Measurements from ENCODE around the gene KIF13A. TPM values are rescaled to one million over a fixed set of nuclear protein-coding genes. Genes with fewer than 3 reads are reported as not detected.

Gene KIF13A
- total and polyA plus RNA-seq, 2 experiments from 2014 or later: 8.4 to 28.2 TPM

DNA sequence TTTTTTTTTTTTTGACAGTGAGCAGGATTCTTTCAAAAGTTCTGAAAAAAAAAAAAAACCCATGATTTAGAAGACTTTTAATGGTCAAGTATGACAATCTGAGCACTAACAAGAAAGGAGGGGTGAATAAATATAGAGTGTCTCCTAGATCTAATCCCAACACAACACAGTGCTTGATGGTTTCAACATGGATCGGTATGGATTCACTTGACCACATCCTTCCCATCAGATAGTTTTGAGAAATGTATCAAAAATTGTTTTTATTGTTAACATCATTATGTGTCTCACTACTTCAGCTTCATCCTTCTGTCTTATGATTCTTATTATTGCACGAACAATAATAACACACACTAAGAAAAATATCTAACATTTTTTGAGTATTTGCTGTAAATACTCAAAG lies 21.0 kb downstream of the KIF13A start (continued):
- TF ChIP-seq, protein P1, sequence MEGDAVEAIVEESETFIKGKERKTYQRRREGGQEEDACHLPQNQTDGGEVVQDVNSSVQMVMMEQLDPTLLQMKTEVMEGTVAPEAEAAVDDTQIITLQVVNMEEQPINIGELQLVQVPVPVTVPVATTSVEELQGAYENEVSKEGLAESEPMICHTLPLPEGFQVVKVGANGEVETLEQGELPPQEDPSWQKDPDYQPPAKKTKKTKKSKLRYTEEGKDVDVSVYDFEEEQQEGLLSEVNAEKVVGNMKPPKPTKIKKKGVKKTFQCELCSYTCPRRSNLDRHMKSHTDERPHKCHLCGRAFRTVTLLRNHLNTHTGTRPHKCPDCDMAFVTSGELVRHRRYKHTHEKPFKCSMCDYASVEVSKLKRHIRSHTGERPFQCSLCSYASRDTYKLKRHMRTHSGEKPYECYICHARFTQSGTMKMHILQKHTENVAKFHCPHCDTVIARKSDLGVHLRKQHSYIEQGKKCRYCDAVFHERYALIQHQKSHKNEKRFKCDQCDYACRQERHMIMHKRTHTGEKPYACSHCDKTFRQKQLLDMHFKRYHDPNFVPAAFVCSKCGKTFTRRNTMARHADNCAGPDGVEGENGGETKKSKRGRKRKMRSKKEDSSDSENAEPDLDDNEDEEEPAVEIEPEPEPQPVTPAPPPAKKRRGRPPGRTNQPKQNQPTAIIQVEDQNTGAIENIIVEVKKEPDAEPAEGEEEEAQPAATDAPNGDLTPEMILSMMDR (conservative IDR thresholded peaks at IDR 0.05; ENCODE audit: low read depth in 2 of 2): no peak
- TF ChIP-seq, protein P2, sequence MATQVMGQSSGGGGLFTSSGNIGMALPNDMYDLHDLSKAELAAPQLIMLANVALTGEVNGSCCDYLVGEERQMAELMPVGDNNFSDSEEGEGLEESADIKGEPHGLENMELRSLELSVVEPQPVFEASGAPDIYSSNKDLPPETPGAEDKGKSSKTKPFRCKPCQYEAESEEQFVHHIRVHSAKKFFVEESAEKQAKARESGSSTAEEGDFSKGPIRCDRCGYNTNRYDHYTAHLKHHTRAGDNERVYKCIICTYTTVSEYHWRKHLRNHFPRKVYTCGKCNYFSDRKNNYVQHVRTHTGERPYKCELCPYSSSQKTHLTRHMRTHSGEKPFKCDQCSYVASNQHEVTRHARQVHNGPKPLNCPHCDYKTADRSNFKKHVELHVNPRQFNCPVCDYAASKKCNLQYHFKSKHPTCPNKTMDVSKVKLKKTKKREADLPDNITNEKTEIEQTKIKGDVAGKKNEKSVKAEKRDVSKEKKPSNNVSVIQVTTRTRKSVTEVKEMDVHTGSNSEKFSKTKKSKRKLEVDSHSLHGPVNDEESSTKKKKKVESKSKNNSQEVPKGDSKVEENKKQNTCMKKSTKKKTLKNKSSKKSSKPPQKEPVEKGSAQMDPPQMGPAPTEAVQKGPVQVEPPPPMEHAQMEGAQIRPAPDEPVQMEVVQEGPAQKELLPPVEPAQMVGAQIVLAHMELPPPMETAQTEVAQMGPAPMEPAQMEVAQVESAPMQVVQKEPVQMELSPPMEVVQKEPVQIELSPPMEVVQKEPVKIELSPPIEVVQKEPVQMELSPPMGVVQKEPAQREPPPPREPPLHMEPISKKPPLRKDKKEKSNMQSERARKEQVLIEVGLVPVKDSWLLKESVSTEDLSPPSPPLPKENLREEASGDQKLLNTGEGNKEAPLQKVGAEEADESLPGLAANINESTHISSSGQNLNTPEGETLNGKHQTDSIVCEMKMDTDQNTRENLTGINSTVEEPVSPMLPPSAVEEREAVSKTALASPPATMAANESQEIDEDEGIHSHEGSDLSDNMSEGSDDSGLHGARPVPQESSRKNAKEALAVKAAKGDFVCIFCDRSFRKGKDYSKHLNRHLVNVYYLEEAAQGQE (IDR thresholded peaks at IDR 0.05; ENCODE audit: unreplicated experiment): no peak
- no peak for TF ChIP-seq STAT1 (IDR thresholded peaks at IDR 0.05; ENCODE audit: unreplicated experiment)
- no peak for TF ChIP-seq CREB1 (CRISPR knock-in tag; IDR thresholded peaks at IDR 0.05; ENCODE audit: low read depth)
- TF ChIP-seq, protein P3, sequence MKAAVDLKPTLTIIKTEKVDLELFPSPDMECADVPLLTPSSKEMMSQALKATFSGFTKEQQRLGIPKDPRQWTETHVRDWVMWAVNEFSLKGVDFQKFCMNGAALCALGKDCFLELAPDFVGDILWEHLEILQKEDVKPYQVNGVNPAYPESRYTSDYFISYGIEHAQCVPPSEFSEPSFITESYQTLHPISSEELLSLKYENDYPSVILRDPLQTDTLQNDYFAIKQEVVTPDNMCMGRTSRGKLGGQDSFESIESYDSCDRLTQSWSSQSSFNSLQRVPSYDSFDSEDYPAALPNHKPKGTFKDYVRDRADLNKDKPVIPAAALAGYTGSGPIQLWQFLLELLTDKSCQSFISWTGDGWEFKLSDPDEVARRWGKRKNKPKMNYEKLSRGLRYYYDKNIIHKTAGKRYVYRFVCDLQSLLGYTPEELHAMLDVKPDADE (IDR thresholded peaks at IDR 0.05): no peak

DNA sequence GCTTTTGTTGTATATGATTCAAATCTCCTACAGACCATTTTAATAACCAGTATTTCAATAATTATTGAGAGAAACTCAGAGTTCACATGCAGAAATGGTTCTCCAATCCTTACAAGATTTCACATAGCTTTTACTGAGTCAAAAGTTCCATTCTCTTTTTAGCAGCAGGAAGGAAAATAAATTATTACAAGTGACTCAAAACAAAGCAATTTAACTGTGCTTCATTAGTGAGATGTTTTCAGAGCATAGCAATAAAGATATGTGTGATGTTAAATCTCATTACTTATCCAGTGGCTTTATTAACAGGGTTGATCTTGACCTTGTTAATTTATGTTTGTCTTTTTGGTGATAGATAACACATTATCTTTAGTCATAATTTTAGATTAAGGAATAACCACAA lies 22.0 kb downstream of the KIF13A start:
- no peaks in the 10 kb centered on the region for H3K27me3 ChIP-seq (ENCODE audit: insufficient read depth)
- H3K4me1 ChIP-seq (ENCODE audit: insufficient read depth): peaks cover 10% of the 10 kb centered on the region
- Mint-ChIP-seq H3K36me3 (ENCODE audit: low read depth) (no peaks in the 10 kb centered on the region), H3K27ac (no peak overlapping the region), H3K27me3 (ENCODE audit: insufficient read depth, low read depth, poor library complexity) (peaks cover 2% of the 10 kb centered on the region), H3K4me1 (peaks cover 19% of the 10 kb centered on the region), H3K9me3 (no peaks in the 10 kb centered on the region), H3K4me3 (no peak overlapping the region)
- peaks cover 100% of the 10 kb centered on the region for H3K79me2 ChIP-seq (replicated peaks; ENCODE audit: insufficient read depth)
- no peak overlapping the region for H3K27ac ChIP-seq (ENCODE audit: low read depth)
- TF ChIP-seq JUNB (IDR thresholded peaks at IDR 0.05; ENCODE audit: unreplicated experiment) (no peak), EZH2phosphoT487 (IDR thresholded peaks at IDR 0.05; ENCODE audit: unreplicated experiment) (no peak), STAT1 (IDR thresholded peaks at IDR 0.05; ENCODE audit: unreplicated experiment) (no peak), POLR2AphosphoS5 (IDR thresholded peaks at IDR 0.05; ENCODE audit: low read depth) (no peak), ZNF114 (CRISPR knock-in tag; IDR thresholded peaks at IDR 0.05) (no peak), ZNF331 (CRISPR knock-in tag; IDR thresholded peaks at IDR 0.05; ENCODE audit: low read depth) (no peak)
- TF ChIP-seq, protein P1 (conservative IDR thresholded peaks at IDR 0.05; ENCODE audit: low read depth in 2 of 2): no peak
- TF ChIP-seq, protein P3 (IDR thresholded peaks at IDR 0.05): no peak
- TF ChIP-seq, protein P2 (IDR thresholded peaks at IDR 0.05; ENCODE audit: unreplicated experiment): no peak
- no peaks in the 10 kb centered on the region for H3F3A ChIP-seq (replicated peaks; ENCODE audit: low read depth)
- H4K20me1 ChIP-seq (replicated peaks; ENCODE audit: insufficient read depth): peaks cover 17% of the 10 kb centered on the region; the same call in 1 of the 2 replicates
- H3K4me2 ChIP-seq: no peak overlapping the region
- H3K4me3 ChIP-seq: no peak overlapping the region
- no peak overlapping the region for H2AFZ ChIP-seq
- no peak for ATAC-seq
- no peaks in the 10 kb centered on the region for H3K36me3 ChIP-seq (ENCODE audit: insufficient read depth)
- H3K9me2 ChIP-seq (ENCODE audit: insufficient read depth): no peaks in the 10 kb centered on the region
- DNase-seq (ENCODE audit: low spot score): no peak

Data from GM23338 (cell line).